Stimulated activated CD4-positive, alpha-beta T cell treated with anti-CD3 and anti-CD28 coated beads, Interleukin-12 subunit alpha, Interleukin-12 subunit beta, amount 100 ng/mL, for 4 hours (primary cell): ENCODE data around the gene ZNF576.
"Not testable (repeated sequence)": the region's sequence is repeated elsewhere in the genome, so short reads cannot be mapped to it uniquely, and the experiment has no call there.

Experiments used
- DNase-seq: peaks from one replicate; pipeline ENCODE4 v3.0.0-alpha.2; 2020

ZNF576 gene

GRCh38 chr19:43600326-43600725, 3.9 kb downstream of the ZNF576 start:
- not testable (repeated sequence) for DNase-seq

GRCh38 chr19:43605875-43606568, 9.6 kb downstream of the ZNF576 start:
- no peak for DNase-seq

GRCh38 chr19:43606569-43607229, 10.3 kb downstream of the ZNF576 start:
- no peak for DNase-seq

- no peak for DNase-seq
Measured at GRCh38 chr19:43607238-43608205, 11.1 kb downstream of the ZNF576 start.

GRCh38 chr19:43609872-43610271, 13.5 kb downstream of the ZNF576 start:
- no peak for DNase-seq

GRCh38 chr19:43610493-43610892, 14.1 kb downstream of the ZNF576 start:
- no peak for DNase-seq

- no peak for DNase-seq
Measured at GRCh38 chr19:43611788-43612187, 15.4 kb downstream of the ZNF576 start, which contains the start of gene SRRM5. Gene SRRM5 (plus strand): TSS chr19:43612088. CDS start chr19:43612122, 34 bp downstream.

- no peak for DNase-seq
Measured at GRCh38 chr19:43612374-43612773, 16.0 kb downstream of the ZNF576 start.

- no peak for DNase-seq
Measured at GRCh38 chr19:43616306-43616705, 19.9 kb downstream of the ZNF576 start.

- no peak for DNase-seq
Measured at GRCh38 chr19:43616954-43617353, 20.6 kb downstream of the ZNF576 start.

GRCh38 chr19:43618921-43619261, 22.5 kb downstream of the ZNF576 start:
- peak; percentile 41 for DNase-seq

- DNase-seq = peak; percentile 83
Measured at GRCh38 chr19:43619262-43620060, 23.1 kb downstream of the ZNF576 start, which contains the start of gene ZNF428. Gene ZNF428 (minus strand): TSS chr19:43619629. CDS start chr19:43614304, 5,325 bp downstream.

- DNase-seq = peak; percentile 82
Measured at GRCh38 chr19:43620061-43621001, 23.9 kb downstream of the ZNF576 start.

- DNase-seq = no peak
Measured at GRCh38 chr19:43622070-43622469, 25.7 kb downstream of the ZNF576 start.

- no peak for DNase-seq
Measured at GRCh38 chr19:43622956-43623355, 26.6 kb downstream of the ZNF576 start.

- DNase-seq = no peak
Measured at GRCh38 chr19:43623889-43624670, 27.7 kb downstream of the ZNF576 start.

- peak; percentile 83 for DNase-seq
Measured at GRCh38 chr19:43624933-43625332, 28.5 kb downstream of the ZNF576 start.

- DNase-seq = no peak
Measured at GRCh38 chr19:43625918-43626579, 29.7 kb downstream of the ZNF576 start.

GRCh38 chr19:43626838-43627237, 30.4 kb downstream of the ZNF576 start:
- no peak for DNase-seq
